HEK293T (cell line): ENCODE measurements around the gene SCARB1.

Source experiments
- CTCF ChIA-PET: fragments of 350-600 bp; formaldehyde crosslinking; extraction: SDS; loops from one replicate; lab custom pipeline; 2021; ENCODE audit warnings: antibody characterized with exemption, inconsistent platforms; lab: Yijun Ruan, JAX
- POLR2A ChIA-PET: fragments of 350-600 bp; formaldehyde crosslinking; extraction: SDS; loops from one replicate; lab custom pipeline; 2020; ENCODE audit warnings: antibody characterized with exemption, inconsistent platforms; lab: Yijun Ruan, JAX
- DNase-seq: peaks from one replicate; pipeline ENCODE4 v3.0.0; 2012; ENCODE audit warnings: mixed read lengths; ENCODE audit errors: extremely low spot score
- ARNT ChIP-seq: fragments of 450-650 bp; IDR thresholded peaks from 2 replicates; pipeline ENCODE4 v1.6.1; 2017; ENCODE audit warnings: mild to moderate bottlenecking
- BHLHE40 ChIP-seq: fragments of 450-650 bp; IDR thresholded peaks from 2 replicates; pipeline ENCODE4 v1.6.1; 2016; ENCODE audit warnings: mild to moderate bottlenecking, moderate library complexity, borderline replicate concordance
- CTBP1 ChIP-seq: fragments of 450-650 bp; IDR thresholded peaks from 2 replicates; pipeline ENCODE4 v1.6.1; 2016; ENCODE audit warnings: borderline replicate concordance
- ELF4 ChIP-seq: fragments of 450-650 bp; IDR thresholded peaks from 2 replicates; pipeline ENCODE4 v1.6.1; 2017; ENCODE audit warnings: antibody characterized with exemption
- FOXA1 ChIP-seq: fragments of 450-650 bp; IDR thresholded peaks from 2 replicates; pipeline ENCODE4 v1.6.1; 2016; ENCODE audit warnings: mild to moderate bottlenecking
- FOXK2 ChIP-seq: fragments of 450-650 bp; IDR thresholded peaks from 2 replicates; pipeline ENCODE4 v1.6.1; 2016; ENCODE audit warnings: mild to moderate bottlenecking
- FOXM1 ChIP-seq: fragments of 450-650 bp; IDR thresholded peaks from 2 replicates; pipeline ENCODE4 v1.6.1; 2017; ENCODE audit warnings: mild to moderate bottlenecking, borderline replicate concordance
- HDGF ChIP-seq: fragments of 450-650 bp; IDR thresholded peaks from 2 replicates; pipeline ENCODE4 v1.6.1; 2017; ENCODE audit warnings: antibody characterized with exemption, borderline replicate concordance
- L3MBTL2 ChIP-seq: fragments of 450-650 bp; conservative IDR thresholded peaks from 2 replicates; pipeline ENCODE4 v1.6.1; 2016; ENCODE audit warnings: mild to moderate bottlenecking
- LEF1 ChIP-seq: fragments of 450-650 bp; IDR thresholded peaks from 2 replicates; pipeline ENCODE4 v1.6.1; 2017; ENCODE audit warnings: mild to moderate bottlenecking, borderline replicate concordance
- NFRKB ChIP-seq: fragments of 450-650 bp; IDR thresholded peaks from 2 replicates; pipeline ENCODE4 v1.6.1; 2016; ENCODE audit warnings: mild to moderate bottlenecking, moderate library complexity
- SP1 ChIP-seq: fragments of 450-650 bp; IDR thresholded peaks from 2 replicates; pipeline ENCODE4 v1.6.1; 2017
- SUZ12 ChIP-seq: fragments of 450-650 bp; IDR thresholded peaks from 2 replicates; pipeline ENCODE4 v1.6.1; 2016; ENCODE audit warnings: mild to moderate bottlenecking
- TARDBP ChIP-seq: fragments of 450-650 bp; IDR thresholded peaks from 2 replicates; pipeline ENCODE4 v1.6.1; 2016
- ZNF384 ChIP-seq: fragments of 450-650 bp; IDR thresholded peaks from 2 replicates; pipeline ENCODE4 v1.6.1; 2016
- TF ChIP-seq, protein P1 (sequence below): fragments of 450-650 bp; IDR thresholded peaks from 2 replicates; pipeline ENCODE4 v1.6.1; 2016

SCARB1 gene

GRCh38 chr12:124876171-124876570 lies 12.5 kb upstream of the SCARB1 start:
- POLR2A ChIA-PET: no interaction called here
- CTCF ChIA-PET: no interaction called here
- DNase-seq: no peak
- peak; percentile 29; the same call in 1 of the 2 replicates for TF ChIP-seq TARDBP
- no peak for TF ChIP-seq CTBP1

- TF ChIP-seq CTBP1 (no peak), FOXM1 (no peak), SUZ12 (no peak), ZNF384 (no peak), SP1 (no peak), FOXK2 (no peak)
- TF ChIP-seq, protein P1, sequence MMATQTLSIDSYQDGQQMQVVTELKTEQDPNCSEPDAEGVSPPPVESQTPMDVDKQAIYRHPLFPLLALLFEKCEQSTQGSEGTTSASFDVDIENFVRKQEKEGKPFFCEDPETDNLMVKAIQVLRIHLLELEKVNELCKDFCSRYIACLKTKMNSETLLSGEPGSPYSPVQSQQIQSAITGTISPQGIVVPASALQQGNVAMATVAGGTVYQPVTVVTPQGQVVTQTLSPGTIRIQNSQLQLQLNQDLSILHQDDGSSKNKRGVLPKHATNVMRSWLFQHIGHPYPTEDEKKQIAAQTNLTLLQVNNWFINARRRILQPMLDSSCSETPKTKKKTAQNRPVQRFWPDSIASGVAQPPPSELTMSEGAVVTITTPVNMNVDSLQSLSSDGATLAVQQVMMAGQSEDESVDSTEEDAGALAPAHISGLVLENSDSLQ: no peak
- DNase-seq: no peak
- POLR2A ChIA-PET: interaction anchor here (0.7 kb wide), 1 partner anchor 39 kb away, joined by 3 read pairs; the partner anchor contains the start of gene UBC
- CTCF ChIA-PET: no interaction called here
Measured at GRCh38 chr12:124875803-124876132, 12.1 kb upstream of the SCARB1 start.

- DNase-seq: no peak
- TF ChIP-seq SP1: no peak
- TF ChIP-seq FOXM1: no peak
- TF ChIP-seq ZNF384: no peak
- TF ChIP-seq LEF1: no peak
- no peak for TF ChIP-seq NFRKB
- no peak for TF ChIP-seq HDGF
- no peak for TF ChIP-seq FOXA1
- no peak for TF ChIP-seq TARDBP
- TF ChIP-seq L3MBTL2: no peak
- TF ChIP-seq FOXK2: no peak
- TF ChIP-seq CTBP1: no peak
- no peak for TF ChIP-seq ELF4
- TF ChIP-seq, protein P1: no peak
- POLR2A ChIA-PET: interaction anchor here (0.7 kb wide), 1 partner anchor 39 kb away, joined by 3 read pairs; the partner anchor contains the start of gene UBC
- CTCF ChIA-PET: no interaction called here
Measured at GRCh38 chr12:124874988-124875802, 11.5 kb upstream of the SCARB1 start.

GRCh38 chr12:124874188-124874587 lies 10.5 kb upstream of the SCARB1 start:
- TF ChIP-seq HDGF: no peak
- TF ChIP-seq ZNF384: no peak
- no peak for TF ChIP-seq L3MBTL2
- no peak for DNase-seq
- CTCF ChIA-PET: no interaction called here
- POLR2A ChIA-PET: interaction anchor here (1.0 kb wide), 1 partner anchor 40 kb away, joined by 3 read pairs; the partner anchor contains the start of gene UBC

DNA sequence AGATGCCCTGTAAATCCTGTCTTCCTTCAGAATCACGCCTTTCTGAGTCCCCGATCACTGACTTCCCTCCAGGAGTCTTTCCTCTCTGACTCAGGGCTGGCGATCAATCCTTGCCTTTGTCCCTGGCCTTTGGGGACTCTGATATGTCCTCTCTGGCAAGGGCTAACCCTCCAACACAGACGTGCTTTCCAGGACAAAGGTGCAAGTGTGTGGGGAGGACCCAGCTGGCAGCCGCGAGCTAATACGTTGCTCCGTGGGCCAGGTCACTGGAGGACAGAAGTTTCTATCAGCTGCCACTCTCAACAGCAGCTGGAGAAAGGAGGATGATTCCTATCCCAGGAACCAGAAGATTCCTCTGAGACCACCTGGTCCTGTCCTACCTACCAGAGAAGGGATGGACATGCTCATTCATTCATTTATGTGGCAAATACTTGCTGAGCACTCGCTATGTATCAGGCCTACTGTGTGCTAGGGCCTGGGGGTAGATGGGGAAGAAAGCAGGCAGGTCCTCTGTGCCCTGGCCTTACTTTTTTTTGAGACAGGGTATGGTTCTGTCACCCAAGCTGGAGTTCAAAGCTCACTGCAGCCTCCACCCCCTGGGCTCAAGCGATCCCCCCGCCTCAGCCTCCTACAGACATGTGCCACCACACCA lies 8.5 kb upstream of the SCARB1 start:
- TF ChIP-seq FOXA1: no peak
- TF ChIP-seq FOXK2: no peak
- TF ChIP-seq HDGF: no peak
- TF ChIP-seq CTBP1: no peak
- no peak for TF ChIP-seq BHLHE40
- no peak for TF ChIP-seq SUZ12
- TF ChIP-seq L3MBTL2: no peak
- no peak for TF ChIP-seq ELF4
- TF ChIP-seq FOXM1: no peak
- TF ChIP-seq LEF1: no peak
- TF ChIP-seq ZNF384: no peak
- no peak for TF ChIP-seq TARDBP
- POLR2A ChIA-PET: interaction anchor here (1.4 to 1.6 kb wide), 2 partner anchors 10 to 15 kb away, joined by 3 to 4 read pairs; no protein-coding TSS in a partner anchor
- CTCF ChIA-PET: no interaction called here
- no peak for DNase-seq

GRCh38 chr12:124871297-124871696 lies 7.6 kb upstream of the SCARB1 start:
- CTCF ChIA-PET: interaction anchor here (0.6 kb wide), 1 partner anchor 358 kb away, joined by 3 read pairs; no protein-coding TSS in a partner anchor
- no peak for DNase-seq
- POLR2A ChIA-PET: interaction anchor here (1.4 kb wide), 1 partner anchor 9 kb away, joined by 3 read pairs; no protein-coding TSS in a partner anchor
- TF ChIP-seq L3MBTL2: no peak
- TF ChIP-seq LEF1: no peak
- no peak for TF ChIP-seq HDGF
- TF ChIP-seq BHLHE40: no peak
- no peak for TF ChIP-seq ELF4
- TF ChIP-seq NFRKB: no peak
- TF ChIP-seq TARDBP: no peak
- no peak for TF ChIP-seq FOXK2
- no peak for TF ChIP-seq SP1
- no peak for TF ChIP-seq SUZ12
- no peak for TF ChIP-seq ZNF384
- no peak for TF ChIP-seq FOXA1
- TF ChIP-seq, protein P1: no peak
- TF ChIP-seq CTBP1: no peak
- TF ChIP-seq ARNT: no peak
- no peak for TF ChIP-seq FOXM1
